Right hindlimb (tissue), 1 donor: ENCODE measurements around the gene DIAPH1.

Experiments used
- DNase-seq: peaks from one replicate; pipeline ENCODE4 v3.0.0-alpha.2; 2018

DIAPH1 gene

GRCh38 chr5:141517312-141517711 is 101.5 kb downstream of the DIAPH1 start:
- DNase-seq = no peak

GRCh38 chr5:141516672-141517025 is 102.2 kb downstream of the DIAPH1 start:
- DNase-seq = no peak

GRCh38 chr5:141515946-141516671 is 102.7 kb downstream of the DIAPH1 start:
- no peak for DNase-seq

- DNase-seq = no peak
Observed at GRCh38 chr5:141515141-141515540, 103.7 kb downstream of the DIAPH1 start.

- DNase-seq = no peak
Observed at GRCh38 chr5:141514330-141515133, 104.3 kb downstream of the DIAPH1 start.

GRCh38 chr5:141513627-141514329 is 105.0 kb downstream of the DIAPH1 start:
- DNase-seq = peak; percentile 94

- peak; percentile 85 for DNase-seq
Observed at GRCh38 chr5:141512911-141513626, 105.7 kb downstream of the DIAPH1 start.

GRCh38 chr5:141512390-141512910 is 106.3 kb downstream of the DIAPH1 start:
- peak; percentile 80 for DNase-seq

- no peak for DNase-seq
Observed at GRCh38 chr5:141511771-141512325, 107.0 kb downstream of the DIAPH1 start.

GRCh38 chr5:141510850-141511601 is 107.8 kb downstream of the DIAPH1 start:
- no peak for DNase-seq

GRCh38 chr5:141510160-141510559 is 108.6 kb downstream of the DIAPH1 start:
- no peak for DNase-seq

- DNase-seq = peak; percentile 87
Observed at GRCh38 chr5:141508798-141509611, 109.8 kb downstream of the DIAPH1 start.

GRCh38 chr5:141508440-141508797 is 110.4 kb downstream of the DIAPH1 start:
- no peak for DNase-seq

GRCh38 chr5:141507387-141508091 is 111.3 kb downstream of the DIAPH1 start:
- DNase-seq = peak; percentile 90

- no peak for DNase-seq
Observed at GRCh38 chr5:141506381-141507155, 112.2 kb downstream of the DIAPH1 start.

GRCh38 chr5:141504216-141504615 is 114.6 kb downstream of the DIAPH1 start:
- DNase-seq = no peak

GRCh38 chr5:141503681-141504080 is 115.1 kb downstream of the DIAPH1 start:
- no peak for DNase-seq

GRCh38 chr5:141501761-141502160 is 117.0 kb downstream of the DIAPH1 start:
- DNase-seq = no peak

- DNase-seq = peak; percentile 73
Observed at GRCh38 chr5:141496038-141496437, 122.8 kb downstream of the DIAPH1 start.
